ENCODE data around the gene AGPS.
"Not testable (repeated sequence)": the region's sequence is repeated elsewhere in the genome, so short reads cannot be mapped to it uniquely, and the experiment has no call there.

DNA sequence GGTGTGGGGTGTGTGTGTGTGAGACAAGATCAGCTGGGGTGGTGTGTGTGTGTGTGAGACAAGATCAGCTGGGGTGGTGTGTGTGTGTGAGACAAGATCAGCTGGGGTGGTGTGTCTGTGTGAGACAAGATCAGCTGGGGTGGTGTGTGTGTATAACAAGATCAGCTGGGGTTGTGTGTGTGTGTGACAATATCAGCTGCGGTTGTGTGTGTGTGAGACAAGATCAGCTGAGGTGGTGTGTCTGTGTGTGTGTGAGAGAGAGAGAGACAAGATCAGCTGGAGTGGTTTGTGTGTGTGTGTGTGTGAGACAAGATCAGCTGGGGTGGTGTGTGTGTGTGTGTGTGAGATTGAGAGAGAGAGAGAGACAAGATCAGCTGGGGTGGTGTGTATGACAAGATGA, 41.9 kb upstream of the AGPS start:
- TF ChIP-seq CTCF (IDR thresholded peaks at IDR 0.05; ENCODE audit: low read depth, low read length); EZH2phosphoT487 (IDR thresholded peaks at IDR 0.05; ENCODE audit: low read depth): not testable (repeated sequence)

Measured in OCI-LY3 (cell line).